Measurements from ENCODE around the gene DYNLT1.
"Not testable (repeated sequence)": the region's sequence is repeated elsewhere in the genome, so short reads cannot be mapped to it uniquely, and the experiment has no call there.

The DYNLT1 gene

DNA sequence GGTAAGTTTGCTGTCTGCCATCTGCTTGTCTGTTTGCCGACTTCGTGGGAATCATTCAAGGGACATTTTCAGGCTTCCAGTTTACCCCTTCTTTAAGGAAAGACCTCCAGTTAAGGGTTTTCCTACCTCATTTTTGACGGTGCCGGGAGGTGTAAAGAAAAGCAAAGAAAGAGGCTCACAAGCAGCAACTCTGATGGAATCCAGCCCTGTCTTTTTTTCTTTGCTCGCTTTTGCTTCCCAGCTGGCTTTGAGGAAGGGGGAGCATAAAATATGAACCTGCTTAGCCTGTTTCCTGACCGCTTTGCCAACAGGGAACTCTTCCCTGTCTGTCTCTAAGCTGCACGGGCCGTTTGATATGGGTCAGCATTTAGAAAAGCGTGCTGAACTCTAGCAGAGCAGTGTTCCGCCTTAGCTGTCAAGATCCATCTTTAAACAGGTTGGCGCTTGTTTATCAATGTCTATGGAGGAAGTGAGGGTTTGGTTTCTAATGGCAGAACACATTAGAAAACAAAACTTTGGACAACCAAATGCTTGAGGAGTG, 19.2 kb upstream of the DYNLT1 start:
- DNase-seq (ENCODE audit: low read depth in 3 of 3): no peak

- DNase-seq (ENCODE audit: low read depth in 3 of 3): no peak
Observed at GRCh38 chr6:158662954-158663624, 18.5 kb upstream of the DYNLT1 start.

- no peak for DNase-seq (ENCODE audit: low read depth in 3 of 3)
Observed at GRCh38 chr6:158662607-158662953, 18.0 kb upstream of the DYNLT1 start.

- no peak for DNase-seq (ENCODE audit: low read depth in 3 of 3)
Observed at GRCh38 chr6:158661156-158661685, 16.7 kb upstream of the DYNLT1 start.

DNA sequence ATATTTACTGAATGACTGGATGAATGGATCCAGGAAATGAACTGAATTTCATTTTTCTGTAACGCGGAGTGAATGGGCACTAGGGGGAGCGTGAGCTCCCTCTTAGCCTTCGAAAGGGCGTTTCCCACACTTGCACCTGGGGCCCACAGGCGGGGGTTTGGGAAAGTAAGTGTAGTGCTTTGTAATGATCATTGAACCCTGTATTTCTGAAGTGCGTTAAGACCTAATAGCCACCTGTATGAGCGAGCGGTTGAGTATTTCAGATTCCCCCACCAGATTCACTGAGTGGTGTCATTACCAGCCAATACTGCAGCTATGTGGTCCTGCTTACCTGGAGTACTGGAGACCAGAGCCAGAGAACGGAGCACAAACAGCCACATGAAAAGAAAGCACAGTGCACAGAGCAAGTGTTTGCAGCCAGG, 15.8 kb upstream of the DYNLT1 start:
- DNase-seq (ENCODE audit: low read depth in 3 of 3): no peak

GRCh38 chr6:158656986-158657385, 12.4 kb upstream of the DYNLT1 start:
- DNase-seq (ENCODE audit: low read depth in 3 of 3): not testable (repeated sequence)

DNA sequence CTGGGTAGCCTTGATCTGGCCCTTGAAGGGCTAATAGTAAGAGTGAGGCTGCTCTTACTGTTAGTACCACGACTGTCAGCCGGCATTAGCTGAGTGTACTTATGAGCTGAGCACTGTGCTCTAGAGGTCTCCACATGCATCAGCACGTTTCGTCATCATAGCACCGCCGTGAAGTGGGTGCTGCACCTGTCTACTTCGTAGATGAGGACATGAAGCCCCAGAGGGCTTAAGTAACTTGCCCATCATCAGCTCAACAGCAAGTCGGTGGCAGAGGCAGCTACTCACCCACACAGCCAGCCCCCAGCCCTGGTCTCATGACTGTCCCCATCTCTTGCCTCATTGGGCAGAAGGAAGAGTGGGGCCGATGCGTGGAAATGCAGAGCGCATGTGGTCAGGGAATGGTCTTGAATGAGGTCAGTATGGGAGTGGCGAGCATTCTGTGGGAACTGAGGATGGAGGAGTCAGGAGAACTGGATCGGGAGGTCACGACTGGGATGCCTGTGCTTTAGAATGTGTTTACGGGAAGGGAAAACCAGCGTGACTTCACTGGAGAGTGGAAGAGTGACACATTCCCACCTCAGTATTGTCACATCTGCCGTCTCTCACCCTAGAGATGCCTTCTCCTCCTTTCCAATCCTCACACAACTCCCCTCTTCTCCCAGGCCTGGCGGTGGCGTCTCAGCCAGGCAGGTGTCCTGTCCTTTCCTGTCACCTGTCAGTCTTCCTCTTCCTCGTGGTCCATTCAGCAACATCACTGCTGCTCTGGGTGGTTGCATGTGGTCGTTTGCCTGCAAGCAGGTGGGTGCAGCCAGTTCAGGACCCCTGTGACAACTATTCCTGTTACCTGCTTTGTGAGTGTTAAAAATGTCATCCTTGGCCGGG, 11.3 kb upstream of the DYNLT1 start:
- no peak for DNase-seq (ENCODE audit: low read depth in 3 of 3)

DNA sequence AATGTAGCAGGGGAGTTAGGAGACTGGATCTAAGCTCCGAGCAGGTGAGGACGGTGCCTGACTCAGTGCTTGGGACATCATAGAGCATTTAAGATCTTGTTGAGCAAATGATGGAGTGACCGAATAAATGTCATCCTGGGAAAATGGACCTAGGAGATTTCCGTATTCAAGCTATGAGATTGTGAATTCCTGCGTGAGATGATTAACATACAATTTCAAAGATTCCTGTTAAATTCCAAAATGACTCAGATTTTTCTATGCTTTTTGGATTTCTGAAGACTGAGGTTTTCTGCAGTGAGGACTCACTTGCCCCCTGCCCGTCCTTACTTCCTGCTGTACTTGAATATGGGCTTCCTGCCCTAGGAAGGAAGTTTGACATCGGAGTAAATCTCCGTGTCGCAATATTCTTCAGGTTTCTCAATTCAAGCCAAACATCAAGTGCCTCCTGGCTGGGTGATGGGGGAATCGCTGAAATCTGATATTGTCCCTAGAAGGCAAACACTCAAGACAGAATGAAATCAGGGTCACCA, 10.5 kb upstream of the DYNLT1 start:
- DNase-seq (ENCODE audit: low read depth in 3 of 3): no peak

GRCh38 chr6:158654498-158654897, 10.0 kb upstream of the DYNLT1 start:
- DNase-seq (ENCODE audit: low read depth in 3 of 3): no peak

DNA sequence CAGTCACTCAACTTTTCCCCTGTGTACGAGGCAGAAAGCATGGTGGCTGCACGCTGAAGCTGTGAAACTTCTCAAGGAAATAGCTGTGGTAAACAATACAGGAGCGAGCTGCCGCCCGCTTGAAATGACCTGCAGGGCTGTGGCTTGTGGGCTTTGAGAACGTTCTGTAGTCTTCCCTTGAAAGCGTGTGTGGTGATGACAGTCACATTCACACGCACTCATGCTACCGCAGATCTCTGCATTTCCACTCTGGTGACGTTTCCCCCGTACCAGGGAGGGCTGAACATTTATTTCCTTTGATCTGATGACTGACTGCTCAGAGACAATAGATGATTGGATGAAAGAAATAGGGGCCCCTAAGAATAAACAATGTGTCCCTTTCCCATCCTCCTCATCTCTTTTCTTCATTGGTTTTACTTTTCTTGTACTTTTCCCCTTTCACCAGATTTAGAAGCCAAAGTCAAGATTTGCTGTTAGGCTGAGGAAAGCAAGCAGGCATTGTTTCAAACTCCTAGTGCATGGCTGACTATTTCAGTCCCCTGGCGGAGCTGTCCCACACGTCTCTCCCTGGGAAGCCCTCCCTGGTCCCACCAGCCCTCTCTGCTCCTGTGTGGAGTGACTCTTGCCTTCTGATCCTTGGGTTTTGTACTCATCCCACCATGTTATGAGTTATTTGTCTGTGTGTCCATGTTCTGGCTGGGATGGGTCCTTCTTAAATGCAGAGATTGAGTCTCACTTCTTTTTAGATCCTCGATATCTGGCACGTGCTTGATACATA, 9.2 kb upstream of the DYNLT1 start:
- peak; percentile 48 to 79 (median 72) for DNase-seq (ENCODE audit: low read depth in 3 of 3)

DNA sequence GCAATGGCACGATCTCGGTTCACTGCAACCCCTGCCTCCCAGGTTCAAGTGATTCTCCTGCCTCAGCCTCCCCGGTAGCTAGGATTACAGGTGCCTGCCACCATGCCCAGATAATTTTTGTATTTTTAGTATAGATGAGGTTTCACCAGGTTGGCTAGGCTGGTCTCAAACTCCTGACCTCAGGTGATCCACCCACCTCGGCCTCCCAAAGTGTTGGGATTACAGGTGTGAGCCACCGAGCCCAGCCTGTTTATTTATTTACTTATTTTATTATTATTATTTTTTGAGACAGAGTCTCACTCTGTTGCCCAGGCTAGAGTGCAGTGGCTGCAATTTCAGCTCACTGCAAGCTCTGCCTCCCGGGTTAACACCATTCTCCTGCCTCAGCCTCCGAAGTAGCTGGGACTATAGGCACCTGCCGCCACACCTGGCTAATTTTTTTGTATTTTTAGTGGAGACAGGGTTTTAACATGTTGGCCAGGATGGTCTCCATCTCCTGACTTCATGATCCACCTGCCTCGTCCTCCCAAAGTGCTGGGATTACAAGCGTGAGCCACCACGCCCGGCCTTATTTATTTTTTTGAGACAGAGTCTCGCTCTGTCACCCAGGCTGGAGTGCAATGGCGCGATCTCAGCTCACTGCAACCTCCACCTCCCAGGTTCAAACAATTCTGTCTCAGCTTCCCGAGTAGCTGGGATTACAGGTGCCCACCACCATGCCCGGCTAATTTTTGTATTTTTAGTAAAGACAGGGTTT, 7.6 kb upstream of the DYNLT1 start:
- DNase-seq (ENCODE audit: low read depth in 3 of 3): not testable (repeated sequence)

DNA sequence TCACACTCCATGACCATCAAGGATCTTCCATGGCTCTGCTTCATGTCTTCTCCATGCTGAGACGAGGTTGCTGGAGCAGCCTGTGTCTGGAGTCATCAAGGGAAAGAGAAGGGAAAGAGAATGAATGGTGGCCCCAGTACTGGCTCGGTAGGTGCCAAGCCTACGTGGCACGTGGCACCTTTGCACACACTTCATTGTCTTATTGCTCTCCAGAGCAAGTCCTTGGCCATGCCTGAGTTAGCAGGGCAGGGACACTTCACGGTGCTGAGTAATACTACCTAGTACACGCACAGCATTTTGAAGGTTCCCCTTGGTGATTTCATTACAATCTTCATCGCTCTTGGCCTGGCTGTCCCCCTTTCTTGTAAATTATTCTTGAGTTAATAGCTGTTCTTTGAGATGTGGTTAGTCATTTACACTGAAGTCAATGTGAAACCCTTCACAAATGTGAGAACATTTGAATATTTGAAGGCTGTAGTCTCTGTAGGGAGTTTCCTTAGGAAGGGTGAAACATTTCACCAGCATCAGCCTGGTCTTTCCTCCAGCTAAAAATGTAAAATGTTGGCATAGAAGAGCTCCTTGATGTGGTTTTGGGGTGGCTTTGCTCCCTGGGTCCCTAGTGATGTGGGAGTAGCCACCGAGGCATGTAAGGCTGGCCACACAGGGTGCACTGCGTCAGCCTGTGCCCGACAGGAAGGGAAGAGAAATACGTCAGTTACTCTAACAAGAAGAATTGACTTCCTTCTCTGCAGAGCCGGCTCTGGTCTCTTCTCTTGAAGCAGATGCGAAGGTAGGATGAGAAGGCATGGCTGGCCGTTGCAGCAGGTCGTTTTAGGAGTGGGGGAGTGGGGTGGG, 5.0 kb upstream of the DYNLT1 start, which contains the start of gene SYTL3:
Gene SYTL3 (plus strand): TSS at position 766 of the 855 bp plus-strand sequence. CDS start 13,215 bp downstream, outside the sequence.
- DNase-seq (ENCODE audit: low read depth in 3 of 3): peak; percentile 38 to 54 (median 42)

DNA sequence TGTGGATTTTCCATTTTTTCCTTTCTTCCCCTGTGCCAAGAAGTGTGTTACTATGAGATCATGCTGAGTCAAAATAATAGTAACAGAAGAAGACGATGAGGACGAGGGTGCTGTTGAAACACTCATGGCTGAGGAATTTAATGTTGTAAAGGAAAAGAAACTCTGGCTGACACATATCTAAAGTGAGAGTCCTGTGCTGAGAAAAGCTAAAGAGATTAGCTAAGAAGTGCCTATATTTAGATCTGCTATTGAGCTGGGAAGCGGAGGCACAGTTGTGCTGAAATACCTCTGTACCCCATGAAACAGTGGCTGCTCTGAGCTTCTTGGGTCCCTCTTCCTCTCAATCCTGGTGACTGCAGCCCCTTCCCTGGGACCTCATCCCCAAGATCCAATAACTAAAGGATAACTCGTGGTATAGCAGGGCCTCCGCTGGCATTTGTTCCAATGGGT, 4.2 kb upstream of the DYNLT1 start:
- DNase-seq (ENCODE audit: low read depth in 3 of 3): no peak

GRCh38 chr6:158647501-158647900, 3.0 kb upstream of the DYNLT1 start:
- no peak for DNase-seq (ENCODE audit: low read depth in 3 of 3)

GRCh38 chr6:158646023-158646910, 1.7 kb upstream of the DYNLT1 start:
- DNase-seq (ENCODE audit: low read depth in 3 of 3): no peak

DNA sequence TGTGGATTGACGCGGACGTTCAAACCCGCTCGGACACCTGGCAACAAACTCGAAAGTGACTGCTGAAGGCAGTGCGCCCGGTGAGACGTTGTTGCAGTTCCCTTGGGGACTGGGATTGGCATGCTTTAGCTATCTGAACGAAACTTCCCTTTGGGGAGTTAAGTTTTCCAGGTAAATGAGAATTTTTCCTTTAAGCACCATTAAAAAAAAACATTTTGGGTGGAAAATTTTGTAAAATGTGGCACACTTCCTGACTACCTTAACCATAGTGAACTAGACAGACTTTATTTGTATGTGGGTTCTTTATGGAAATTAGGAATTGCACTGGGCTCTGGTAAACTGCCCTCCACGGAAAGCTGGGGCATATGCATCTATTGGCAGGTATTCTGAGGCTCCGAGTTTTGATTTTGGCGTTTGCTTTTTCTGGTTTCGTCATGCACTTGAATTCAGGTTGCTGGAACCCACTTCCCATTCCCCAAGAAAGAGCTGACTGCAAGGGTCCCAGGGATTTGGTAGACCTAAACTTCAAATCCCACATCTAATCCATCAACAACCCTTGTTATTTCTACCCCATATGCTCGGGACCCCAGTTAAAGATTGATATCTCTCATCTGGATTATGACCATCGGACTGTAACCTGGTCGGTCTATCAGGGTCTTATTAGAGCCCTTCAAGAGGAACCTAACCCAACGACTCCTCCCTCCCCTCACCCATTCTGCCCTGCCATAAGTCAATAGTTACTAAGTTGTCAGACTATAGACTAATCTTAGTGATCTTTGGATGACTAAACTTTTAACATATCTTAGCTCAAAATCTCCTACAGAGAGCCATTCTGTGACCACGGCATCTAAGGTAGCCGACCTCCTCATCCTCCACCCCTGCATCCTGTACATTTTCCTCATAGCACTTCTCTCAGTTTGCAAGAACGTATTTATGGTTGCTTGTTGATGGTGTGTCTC, 800 bp upstream of the DYNLT1 start:
- no peak for DNase-seq (ENCODE audit: low read depth in 3 of 3)

- DNase-seq (ENCODE audit: low read depth in 3 of 3): no peak
Observed at GRCh38 chr6:158643836-158644230, 710 bp downstream of the DYNLT1 start.

Data from stimulated activated CD4-positive, alpha-beta T cell treated with anti-CD3 and anti-CD28 coated beads, TNF-alpha, amount 100 ng/mL, for 4 hours (primary cell).